COLO829 (cell line): ENCODE measurements around the gene ANKRD13D.
A peak's percentile ranks its signal among the peaks of the same experiment; 100 is the strongest.
"Not testable (repeated sequence)": the region's sequence is repeated elsewhere in the genome, so short reads cannot be mapped to it uniquely, and the experiment has no call there.

Experiments
- DNase-seq: peaks from one replicate; pipeline ENCODE4 v3.0.0; 2012; ENCODE audit warnings: low spot score

ANKRD13D gene

DNA sequence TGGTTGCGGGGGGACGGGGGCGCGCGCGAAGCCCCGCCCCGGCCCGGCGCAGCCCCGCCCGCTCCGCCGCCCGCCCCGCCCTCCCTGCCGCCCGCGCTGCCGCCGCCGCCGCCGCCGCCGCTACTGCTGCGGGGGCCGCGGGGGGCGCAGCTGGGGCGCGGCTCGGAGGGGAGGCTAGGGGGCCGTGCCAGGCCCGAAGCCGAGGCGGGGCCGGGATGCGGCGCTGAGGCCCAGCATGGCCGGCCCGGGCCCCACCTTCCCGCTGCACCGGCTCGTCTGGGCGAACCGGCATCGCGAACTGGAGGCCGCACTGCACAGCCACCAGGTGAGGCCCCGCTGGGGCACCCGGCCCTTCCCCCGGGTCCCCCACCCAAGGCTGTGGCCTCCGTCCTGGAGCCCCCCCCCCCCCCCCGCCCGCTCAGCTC is at the start of gene ANKRD13D:
Gene ANKRD13D (plus strand): TSS at position 78 of the 425 bp plus-strand sequence. CDS start 158 bp downstream, at position 236.
- no peak for DNase-seq

- DNase-seq, result peak; percentile 91
Observed at GRCh38 chr11:67239783-67240575, 49.1 kb upstream of the ANKRD13D start.

GRCh38 chr11:67240576-67241389 is 48.3 kb upstream of the ANKRD13D start:
- DNase-seq, result peak; percentile 41

GRCh38 chr11:67242548-67242947 is 46.6 kb upstream of the ANKRD13D start:
- no peak for DNase-seq

DNA sequence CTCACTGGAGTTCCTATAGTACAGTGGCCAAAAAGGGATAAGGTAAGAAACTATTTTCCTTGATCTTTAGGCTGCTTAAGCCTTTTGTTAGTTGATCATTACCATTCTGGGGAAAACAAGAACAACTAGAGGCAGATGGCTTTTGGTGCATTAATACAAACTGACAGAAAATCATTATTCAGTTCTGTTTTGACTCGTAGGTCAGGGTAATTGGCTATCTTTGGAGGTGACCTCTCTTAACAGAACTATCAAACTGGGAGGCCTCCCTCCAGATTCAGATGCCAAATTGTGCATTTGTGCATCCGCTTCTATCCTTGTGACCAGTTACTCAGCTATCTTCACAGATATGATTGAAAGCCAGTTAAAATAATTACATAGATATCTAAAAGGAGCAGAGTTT is 46.1 kb upstream of the ANKRD13D start:
- no peak for DNase-seq

GRCh38 chr11:67245046-67245445 is 44.1 kb upstream of the ANKRD13D start:
- DNase-seq, result no peak

GRCh38 chr11:67247946-67248550 is 41.1 kb upstream of the ANKRD13D start:
- DNase-seq, result no peak

DNA sequence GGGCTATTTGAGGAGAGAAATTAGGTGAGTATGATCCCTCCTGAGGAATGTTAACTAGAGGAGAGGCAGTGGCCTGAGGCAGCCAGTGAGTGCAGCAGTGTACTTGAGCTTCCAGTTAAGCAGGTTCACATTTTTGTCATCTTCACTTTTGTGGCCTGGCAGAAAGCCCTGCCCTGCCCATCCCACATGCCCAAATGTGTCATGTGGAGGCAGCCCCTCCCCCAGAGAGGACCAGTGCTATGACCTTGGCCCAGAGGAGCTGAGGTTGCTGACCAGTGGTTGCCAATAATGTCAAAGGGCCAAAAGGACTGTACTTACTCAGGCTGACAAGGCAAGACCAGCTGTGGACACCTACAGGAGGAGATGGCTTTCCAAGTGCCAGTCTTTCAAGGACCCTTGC is 40.5 kb upstream of the ANKRD13D start:
- no peak for DNase-seq

- DNase-seq, result no peak
Observed at GRCh38 chr11:67250059-67251043, 38.8 kb upstream of the ANKRD13D start.

- DNase-seq, result no peak
Observed at GRCh38 chr11:67251841-67252240, 37.3 kb upstream of the ANKRD13D start.

GRCh38 chr11:67252831-67253239 is 36.3 kb upstream of the ANKRD13D start:
- peak; percentile 52 for DNase-seq

DNA sequence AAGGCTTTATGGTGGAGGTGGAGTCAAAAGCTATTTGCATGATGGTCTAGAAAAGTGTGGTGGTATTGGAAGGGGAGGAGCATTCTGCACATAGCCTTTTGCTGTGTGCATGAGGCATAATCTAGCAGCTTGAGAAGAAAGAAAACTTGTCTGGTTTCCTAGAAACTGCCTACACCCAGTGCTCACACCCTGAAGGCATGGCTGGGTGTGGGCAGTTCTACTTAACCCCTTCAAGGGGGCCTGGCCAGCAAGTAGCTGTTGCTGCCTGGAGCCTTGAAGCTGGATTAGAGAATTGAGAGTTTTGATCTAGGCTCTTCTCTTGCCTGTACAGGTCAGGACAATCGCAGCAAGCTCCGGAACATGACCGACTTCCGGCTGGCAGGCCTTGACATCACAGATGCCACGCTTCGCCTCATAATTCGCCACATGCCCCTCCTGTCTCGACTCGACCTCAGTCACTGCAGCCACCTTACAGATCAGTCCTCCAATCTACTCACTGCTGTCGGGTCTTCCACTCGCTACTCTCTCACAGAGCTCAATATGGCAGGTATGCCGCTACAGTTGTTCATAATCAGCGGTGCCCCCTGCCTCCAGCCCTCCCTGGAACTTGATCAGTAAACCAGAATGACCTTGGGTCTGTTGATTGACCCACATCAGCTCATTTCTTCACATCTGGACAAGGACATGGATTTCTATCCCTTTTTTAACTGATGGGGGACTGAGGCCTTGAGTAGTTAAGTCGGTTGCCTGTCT is 35.1 kb upstream of the ANKRD13D start:
- DNase-seq, result no peak

DNA sequence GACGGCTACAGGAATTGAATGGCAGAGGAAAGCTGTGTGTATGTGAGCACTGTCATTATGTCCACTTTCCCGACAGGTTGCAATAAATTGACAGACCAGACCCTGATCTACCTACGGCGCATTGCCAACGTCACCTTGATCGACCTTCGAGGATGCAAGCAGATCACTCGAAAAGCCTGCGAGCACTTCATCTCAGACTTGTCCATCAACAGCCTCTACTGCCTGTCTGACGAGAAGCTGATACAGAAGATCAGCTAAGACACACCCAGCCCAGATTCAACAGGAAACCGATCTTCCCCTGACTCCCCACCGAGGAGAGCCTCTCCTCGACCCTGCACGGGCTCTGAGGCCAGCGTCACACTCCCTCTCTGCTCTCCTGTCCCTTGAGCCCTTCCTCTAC is 34.3 kb upstream of the ANKRD13D start:
- no peak for DNase-seq

DNA sequence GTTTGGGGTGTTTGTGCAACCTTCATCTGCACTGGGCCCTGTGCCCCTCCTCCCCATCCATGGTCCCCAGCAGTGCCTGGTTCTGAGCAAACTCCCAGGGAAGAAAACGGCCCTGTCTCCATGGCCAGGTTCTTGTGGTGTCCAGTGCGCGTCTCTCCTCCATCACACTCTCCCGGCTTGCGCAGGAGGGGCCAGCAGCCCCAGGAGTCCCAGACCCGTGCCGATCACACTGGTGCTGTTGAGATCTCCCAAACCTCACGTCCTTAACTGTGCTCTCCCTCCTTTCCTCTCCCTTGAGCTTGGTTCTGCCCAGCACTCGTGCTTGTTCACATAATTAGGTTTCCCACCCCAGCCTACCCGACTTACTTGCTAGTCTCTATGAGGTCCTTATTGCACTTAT is 33.8 kb upstream of the ANKRD13D start:
- no peak for DNase-seq

GRCh38 chr11:67255864-67256263 is 33.2 kb upstream of the ANKRD13D start:
- no peak for DNase-seq

DNA sequence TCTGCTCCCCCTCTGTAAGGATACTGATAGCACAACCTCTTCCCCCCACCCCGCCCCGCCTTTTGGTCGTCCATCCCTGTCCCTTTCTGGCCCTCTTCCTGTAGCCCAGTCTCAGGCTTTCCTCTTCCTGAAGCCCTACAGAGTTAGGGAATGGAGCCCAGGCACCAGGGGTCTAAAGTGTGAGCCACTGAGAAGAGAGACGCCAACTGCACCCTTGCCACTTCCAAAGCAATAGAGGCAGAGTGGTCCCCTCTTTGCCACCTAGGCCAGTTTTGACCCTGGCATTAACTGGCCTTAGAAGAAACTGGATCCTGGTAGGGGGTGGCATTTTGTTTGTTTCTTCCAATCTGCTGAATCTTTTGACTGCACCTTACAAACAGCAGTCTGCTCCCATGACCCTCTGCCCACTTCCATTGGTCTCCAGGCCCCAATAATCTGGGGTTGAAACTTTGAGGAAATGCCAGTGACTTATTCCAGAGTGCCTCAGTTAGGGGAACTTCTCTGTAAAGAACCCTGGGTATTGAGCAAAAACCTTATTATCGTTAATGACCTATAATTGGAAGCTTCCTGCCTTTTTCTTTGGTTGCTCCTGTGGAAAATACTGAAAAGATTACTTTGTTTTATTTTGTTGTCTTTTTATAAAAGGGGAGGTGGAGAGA is 32.5 kb upstream of the ANKRD13D start:
- DNase-seq, result no peak

DNA sequence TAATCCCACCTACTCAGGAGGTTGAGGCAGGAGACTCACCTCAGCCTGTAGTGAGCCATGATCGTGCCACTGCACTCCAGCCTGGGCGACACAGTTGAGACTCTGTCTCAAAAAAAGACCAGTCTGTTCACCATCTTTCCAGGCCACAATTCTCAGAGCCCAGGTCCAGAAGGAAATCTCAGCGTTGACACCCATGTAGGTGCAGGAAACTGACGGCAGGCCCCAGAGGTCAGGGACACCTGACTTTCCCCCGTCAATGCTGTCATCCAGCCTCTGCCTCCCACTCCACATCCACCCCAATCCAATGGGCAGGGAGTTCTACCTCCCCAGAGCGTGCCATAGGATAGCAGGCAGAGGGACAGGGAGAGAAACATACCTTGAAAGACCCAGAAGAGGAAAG is 28.7 kb upstream of the ANKRD13D start:
- no peak for DNase-seq

DNA sequence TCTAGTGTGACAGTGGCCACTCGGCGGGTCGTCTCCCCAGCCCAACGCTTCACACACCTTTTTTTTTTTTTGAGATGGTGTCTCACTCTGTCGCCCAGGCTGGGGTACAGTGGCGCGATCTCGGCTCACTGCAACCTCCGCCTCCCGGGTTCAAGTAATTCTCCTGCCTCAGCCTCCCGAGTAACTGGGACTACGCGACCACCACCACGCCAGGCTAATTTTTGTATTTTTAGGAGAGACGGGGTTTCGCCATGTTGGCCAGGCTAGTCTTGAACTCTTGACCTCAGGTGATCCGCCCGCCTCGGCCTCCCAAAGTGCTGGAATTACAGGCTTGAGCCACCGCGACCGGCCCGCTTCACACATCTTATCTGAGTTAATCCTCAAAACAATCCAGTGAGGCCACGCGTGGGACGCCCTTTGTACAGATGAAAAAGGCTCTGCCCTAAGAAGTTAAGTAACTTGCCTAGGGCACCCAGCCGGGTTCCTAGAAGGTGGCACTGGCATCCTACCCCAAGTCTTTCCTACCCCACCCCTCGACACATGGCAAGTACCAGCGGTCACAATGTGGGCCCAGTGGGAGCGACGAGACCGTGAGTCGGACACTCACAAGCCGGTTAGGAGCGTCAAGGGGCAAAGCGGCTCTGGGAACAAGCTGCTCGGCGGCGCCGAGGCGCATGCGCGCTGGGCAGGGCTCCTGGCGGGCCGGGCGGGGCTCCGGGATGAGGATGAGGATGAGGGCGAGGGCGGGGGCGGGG is 28.0 kb upstream of the ANKRD13D start:
- DNase-seq, result not testable (repeated sequence)

DNA sequence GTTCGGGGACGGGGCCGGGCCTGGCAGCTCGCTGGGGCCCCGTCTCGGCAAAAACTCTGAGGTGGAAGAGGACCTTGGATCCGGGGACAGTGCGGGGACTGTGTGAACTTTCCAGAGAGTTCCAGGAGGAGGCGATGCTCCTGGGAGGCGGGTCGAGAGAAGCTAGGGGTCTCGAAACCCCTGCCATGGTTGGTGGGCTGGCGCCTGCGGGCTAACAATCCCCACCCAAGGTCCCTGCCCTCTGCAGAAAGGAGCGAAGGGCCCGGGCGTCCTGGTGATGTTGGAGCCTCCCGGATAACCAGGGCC is 27.5 kb upstream of the ANKRD13D start:
- no peak for DNase-seq
